Measurements from ENCODE around the gene SNX5.

SNX5 gene

DNA sequence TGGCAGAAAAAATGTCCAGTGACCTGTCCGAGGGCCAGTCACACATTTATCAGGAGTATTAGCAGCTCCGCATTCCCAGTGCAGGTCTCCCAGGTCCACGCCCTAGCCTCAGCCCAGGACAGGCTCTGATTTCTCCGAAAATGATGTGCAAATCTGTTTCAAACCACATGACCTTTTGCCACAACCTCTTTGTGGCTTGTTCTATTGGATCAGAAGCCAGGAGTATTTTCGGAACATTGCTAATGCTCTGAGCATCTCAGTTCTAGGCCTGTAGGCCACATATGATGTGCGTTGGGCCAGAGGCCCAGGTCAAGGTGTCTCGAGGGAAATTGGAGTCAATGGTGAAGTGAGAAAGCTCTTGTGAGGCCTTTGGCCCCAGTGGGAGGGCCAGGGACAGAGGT, 40.4 kb downstream of the SNX5 start:
- no peak overlapping the region for H3K14ac ChIP-seq (ENCODE audit: low read length in 2 of 2)
- H3K18ac ChIP-seq (ENCODE audit: low read depth in 1 of 2, low read length in 2 of 2) = no peak overlapping the region
- H3K23ac ChIP-seq (ENCODE audit: low read length in 2 of 2) = no peak overlapping the region
- H3K4ac ChIP-seq (ENCODE audit: low read depth in 1 of 2, low read length in 2 of 2) = no peak overlapping the region
- no peak overlapping the region for H2BK12ac ChIP-seq (ENCODE audit: low read length in 2 of 2)
- no peak overlapping the region for H3K4me2 ChIP-seq (ENCODE audit: low read length, poor library complexity, severe bottlenecking)
- no peak overlapping the region for H2BK15ac ChIP-seq (ENCODE audit: low read depth, poor library complexity, severe bottlenecking)
- no peak overlapping the region for H2AK5ac ChIP-seq (ENCODE audit: low read length, severe bottlenecking)
- no peak overlapping the region for H3K27ac ChIP-seq (ENCODE audit: low read length, poor library complexity, severe bottlenecking)
- no peak overlapping the region for H2BK5ac ChIP-seq (ENCODE audit: low read depth, low read length, poor library complexity, severe bottlenecking)
- H4K91ac ChIP-seq (ENCODE audit: low read length) = no peak overlapping the region
- H3K36me3 ChIP-seq (ENCODE audit: control insufficient read depth in 1 of 2, insufficient read depth in 2 of 2, low read depth in 1 of 2, low read length in 2 of 2) = no peaks in the 10 kb centered on the region
- peaks cover 13% of the 10 kb centered on the region for H3K4me1 ChIP-seq (ENCODE audit: control insufficient read depth, insufficient read depth, low read depth, low read length)
- WGBS = 86% methylated on average over 7 of the region's 7 CpGs
- H3K9me3 ChIP-seq (ENCODE audit: control insufficient read depth, low read length) = peaks cover 6% of the 10 kb centered on the region
- no peak overlapping the region for H3K4me3 ChIP-seq (ENCODE audit: insufficient read depth in 1 of 2, low read depth in 1 of 2, low read length in 2 of 2)
- no peak overlapping the region for H4K8ac ChIP-seq (ENCODE audit: low read length)
- DNase-seq = no peak
- no peak overlapping the region for H2AFZ ChIP-seq (ENCODE audit: low read depth, low read length)
- H2BK120ac ChIP-seq (ENCODE audit: low read depth, low read length) = no peak overlapping the region
- no peaks in the 10 kb centered on the region for H3K79me1 ChIP-seq (replicated peaks; ENCODE audit: low read length, poor library complexity, severe bottlenecking)
- H3K27me3 ChIP-seq (ENCODE audit: control insufficient read depth in 1 of 2, insufficient read depth in 1 of 2, low read length in 2 of 2) = no peaks in the 10 kb centered on the region
- H3K9ac ChIP-seq (ENCODE audit: low read length) = peak overlapping the region; percentile 52

DNA sequence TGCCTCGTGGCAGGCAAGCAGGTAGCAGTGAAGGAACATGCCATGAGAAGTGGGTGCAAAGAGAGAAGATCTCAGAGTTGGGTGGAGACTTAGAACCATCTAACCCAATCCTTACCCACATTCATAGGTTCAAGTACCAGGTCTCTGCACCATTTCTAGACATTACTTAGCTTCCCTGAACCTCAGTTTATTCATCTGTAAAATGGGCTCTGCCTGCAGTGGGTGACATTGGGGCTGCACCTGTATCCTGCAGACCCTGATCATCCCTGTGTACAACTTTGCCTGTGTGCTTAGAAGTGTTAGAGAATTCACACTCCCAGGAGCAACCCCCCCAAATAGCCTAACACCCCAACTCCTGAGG, 42.7 kb downstream of the SNX5 start:
- no peaks in the 10 kb centered on the region for H3K27me3 ChIP-seq (ENCODE audit: control insufficient read depth in 1 of 2, insufficient read depth in 1 of 2, low read length in 2 of 2)
- H3K4me2 ChIP-seq (ENCODE audit: low read length, poor library complexity, severe bottlenecking) = no peak overlapping the region
- no peaks in the 10 kb centered on the region for H3K36me3 ChIP-seq (ENCODE audit: control insufficient read depth in 1 of 2, insufficient read depth in 2 of 2, low read depth in 1 of 2, low read length in 2 of 2)
- H3K14ac ChIP-seq (ENCODE audit: low read length in 2 of 2) = no peak overlapping the region
- no peak overlapping the region for H2BK5ac ChIP-seq (ENCODE audit: low read depth, low read length, poor library complexity, severe bottlenecking)
- no peak overlapping the region for H3K4me3 ChIP-seq (ENCODE audit: insufficient read depth in 1 of 2, low read depth in 1 of 2, low read length in 2 of 2)
- H3K23ac ChIP-seq (ENCODE audit: low read length in 2 of 2) = no peak overlapping the region
- H4K91ac ChIP-seq (ENCODE audit: low read length) = no peak overlapping the region
- H2BK12ac ChIP-seq (ENCODE audit: low read length in 2 of 2) = no peak overlapping the region
- no peak overlapping the region for H3K18ac ChIP-seq (ENCODE audit: low read depth in 1 of 2, low read length in 2 of 2)
- H2BK120ac ChIP-seq (ENCODE audit: low read depth, low read length) = no peak overlapping the region
- no peaks in the 10 kb centered on the region for H3K79me1 ChIP-seq (replicated peaks; ENCODE audit: low read length, poor library complexity, severe bottlenecking)
- H2AK5ac ChIP-seq (ENCODE audit: low read length, severe bottlenecking) = no peak overlapping the region
- no peak overlapping the region for H4K8ac ChIP-seq (ENCODE audit: low read length)
- no peaks in the 10 kb centered on the region for H3K9me3 ChIP-seq (ENCODE audit: control insufficient read depth, low read length)
- H2BK15ac ChIP-seq (ENCODE audit: low read depth, poor library complexity, severe bottlenecking) = no peak overlapping the region
- no peak overlapping the region for H2AFZ ChIP-seq (ENCODE audit: low read depth, low read length)
- no peak overlapping the region for H3K9ac ChIP-seq (ENCODE audit: low read length)
- no peak overlapping the region for H3K27ac ChIP-seq (ENCODE audit: low read length, poor library complexity, severe bottlenecking)
- WGBS = no CpG with 5 or more reads among the region's 1 CpG
- no peak for DNase-seq
- H3K4ac ChIP-seq (ENCODE audit: low read depth in 1 of 2, low read length in 2 of 2) = no peak overlapping the region
- H3K4me1 ChIP-seq (ENCODE audit: control insufficient read depth, insufficient read depth, low read depth, low read length) = peaks cover 8% of the 10 kb centered on the region

DNA sequence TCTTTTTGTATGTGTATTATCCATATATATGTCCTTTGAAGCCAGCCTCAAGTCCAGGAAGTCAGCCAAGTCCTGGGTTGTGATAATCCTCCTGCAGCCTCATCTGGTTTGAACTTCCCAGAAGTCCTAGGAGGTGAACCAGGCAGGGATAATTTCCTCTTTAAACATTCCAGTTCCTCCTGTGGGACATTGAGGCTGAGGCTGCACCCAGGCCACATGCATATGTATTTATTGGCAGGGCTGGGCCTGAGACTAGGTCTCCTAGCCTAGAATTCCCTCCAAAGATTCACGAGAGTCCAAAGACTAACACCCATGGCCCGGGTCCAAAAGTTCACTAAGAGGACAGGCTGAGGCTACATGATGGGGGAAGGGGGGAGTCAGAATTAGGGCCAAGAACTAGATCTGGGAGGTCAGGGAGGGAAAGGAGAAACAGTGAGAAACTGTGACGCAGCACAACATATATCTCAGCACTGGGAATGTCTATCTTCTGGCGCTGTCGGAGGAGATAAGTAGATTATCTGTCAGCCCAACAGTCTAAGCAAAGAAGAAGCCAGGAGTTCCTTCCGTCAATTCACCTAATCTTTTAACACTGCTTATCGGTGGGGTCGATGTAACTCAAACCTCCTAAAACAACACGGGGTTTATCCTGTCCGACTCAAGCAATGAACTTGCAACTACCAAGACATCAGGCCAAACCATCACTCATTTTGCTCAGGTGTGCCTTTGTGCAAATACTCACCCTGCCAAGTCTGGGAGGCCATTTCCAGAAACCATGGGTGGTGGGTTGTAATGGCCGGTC, 43.3 kb downstream of the SNX5 start:
- Histone ChIP-seq H2BK12ac (ENCODE audit: low read length in 2 of 2) (no peak overlapping the region), H2BK120ac (ENCODE audit: low read depth, low read length) (no peak overlapping the region), H3K4me3 (ENCODE audit: insufficient read depth in 1 of 2, low read depth in 1 of 2, low read length in 2 of 2) (no peak overlapping the region), H3K18ac (ENCODE audit: low read depth in 1 of 2, low read length in 2 of 2) (no peak overlapping the region), H3K9ac (ENCODE audit: low read length) (no peak overlapping the region), H3K4ac (ENCODE audit: low read depth in 1 of 2, low read length in 2 of 2) (no peak overlapping the region), H2AFZ (ENCODE audit: low read depth, low read length) (no peak overlapping the region), H3K27ac (ENCODE audit: low read length, poor library complexity, severe bottlenecking) (no peak overlapping the region), H3K14ac (ENCODE audit: low read length in 2 of 2) (no peak overlapping the region), H4K91ac (ENCODE audit: low read length) (no peak overlapping the region), H3K9me3 (ENCODE audit: control insufficient read depth, low read length) (no peaks in the 10 kb centered on the region), H2BK15ac (ENCODE audit: low read depth, poor library complexity, severe bottlenecking) (no peak overlapping the region), H4K8ac (ENCODE audit: low read length) (no peak overlapping the region), H3K4me2 (ENCODE audit: low read length, poor library complexity, severe bottlenecking) (no peak overlapping the region), H3K23ac (ENCODE audit: low read length in 2 of 2) (no peak overlapping the region), H2BK5ac (ENCODE audit: low read depth, low read length, poor library complexity, severe bottlenecking) (no peak overlapping the region), H3K4me1 (ENCODE audit: control insufficient read depth, insufficient read depth, low read depth, low read length) (peaks cover 8% of the 10 kb centered on the region), H3K27me3 (ENCODE audit: control insufficient read depth in 1 of 2, insufficient read depth in 1 of 2, low read length in 2 of 2) (no peaks in the 10 kb centered on the region), H3K36me3 (ENCODE audit: control insufficient read depth in 1 of 2, insufficient read depth in 2 of 2, low read depth in 1 of 2, low read length in 2 of 2) (no peaks in the 10 kb centered on the region), H2AK5ac (ENCODE audit: low read length, severe bottlenecking) (no peak overlapping the region), H3K79me1 (replicated peaks; ENCODE audit: low read length, poor library complexity, severe bottlenecking) (no peaks in the 10 kb centered on the region)
- no peak for DNase-seq
- 92% methylated on average over 10 of the region's 11 CpGs for WGBS

DNA sequence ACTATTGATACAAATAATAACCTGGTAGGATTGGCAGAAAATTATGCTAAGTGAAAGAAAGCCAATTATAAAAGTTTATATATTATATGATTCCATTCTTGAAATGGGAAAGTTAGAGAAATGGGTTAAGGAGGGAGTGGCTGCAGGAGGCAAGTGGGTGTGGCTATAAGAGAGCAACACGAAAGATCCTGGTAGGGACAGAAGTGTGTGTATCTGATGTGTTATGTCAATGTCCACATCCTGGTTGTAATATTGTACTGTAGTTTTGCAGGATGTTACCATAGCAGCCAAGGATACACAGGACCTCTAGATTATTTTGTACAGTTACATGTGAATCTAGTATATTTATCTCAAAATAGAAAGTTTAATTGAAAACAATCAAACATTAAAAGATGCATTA, 46.8 kb downstream of the SNX5 start:
- Histone ChIP-seq H2AFZ (ENCODE audit: low read depth, low read length) (no peak overlapping the region), H2BK120ac (ENCODE audit: low read depth, low read length) (no peak overlapping the region), H3K4me3 (ENCODE audit: insufficient read depth in 1 of 2, low read depth in 1 of 2, low read length in 2 of 2) (no peak overlapping the region), H3K18ac (ENCODE audit: low read depth in 1 of 2, low read length in 2 of 2) (no peak overlapping the region), H3K27me3 (ENCODE audit: control insufficient read depth in 1 of 2, insufficient read depth in 1 of 2, low read length in 2 of 2) (no peaks in the 10 kb centered on the region), H2BK12ac (ENCODE audit: low read length in 2 of 2) (no peak overlapping the region), H2BK5ac (ENCODE audit: low read depth, low read length, poor library complexity, severe bottlenecking) (no peak overlapping the region), H4K8ac (ENCODE audit: low read length) (no peak overlapping the region), H3K23ac (ENCODE audit: low read length in 2 of 2) (no peak overlapping the region), H4K91ac (ENCODE audit: low read length) (no peak overlapping the region), H3K9ac (ENCODE audit: low read length) (no peak overlapping the region), H3K14ac (ENCODE audit: low read length in 2 of 2) (no peak overlapping the region), H2AK5ac (ENCODE audit: low read length, severe bottlenecking) (no peak overlapping the region), H3K4ac (ENCODE audit: low read depth in 1 of 2, low read length in 2 of 2) (no peak overlapping the region), H3K36me3 (ENCODE audit: control insufficient read depth in 1 of 2, insufficient read depth in 2 of 2, low read depth in 1 of 2, low read length in 2 of 2) (no peaks in the 10 kb centered on the region), H3K79me1 (replicated peaks; ENCODE audit: low read length, poor library complexity, severe bottlenecking) (no peaks in the 10 kb centered on the region), H3K27ac (ENCODE audit: low read length, poor library complexity, severe bottlenecking) (no peak overlapping the region), H3K9me3 (ENCODE audit: control insufficient read depth, low read length) (no peaks in the 10 kb centered on the region), H2BK15ac (ENCODE audit: low read depth, poor library complexity, severe bottlenecking) (no peak overlapping the region), H3K4me2 (ENCODE audit: low read length, poor library complexity, severe bottlenecking) (no peak overlapping the region), H3K4me1 (ENCODE audit: control insufficient read depth, insufficient read depth, low read depth, low read length) (no peaks in the 10 kb centered on the region)
- no peak for DNase-seq
- WGBS = 42% methylated on average over 1 of the region's 1 CpG

Data from mesenchymal stem cell (in vitro differentiated cells and primary cell).